CD4-positive, alpha-beta T cell treated with Interleukin-17A for 1 hour (primary cell): ENCODE results near the gene CEP97.
A peak's percentile ranks its signal among the peaks of the same experiment; 100 is the strongest.

ENCODE experiments used
- DNase-seq: peaks from one replicate; pipeline ENCODE4 v3.0.0-alpha.2; 2020

The CEP97 gene

DNA sequence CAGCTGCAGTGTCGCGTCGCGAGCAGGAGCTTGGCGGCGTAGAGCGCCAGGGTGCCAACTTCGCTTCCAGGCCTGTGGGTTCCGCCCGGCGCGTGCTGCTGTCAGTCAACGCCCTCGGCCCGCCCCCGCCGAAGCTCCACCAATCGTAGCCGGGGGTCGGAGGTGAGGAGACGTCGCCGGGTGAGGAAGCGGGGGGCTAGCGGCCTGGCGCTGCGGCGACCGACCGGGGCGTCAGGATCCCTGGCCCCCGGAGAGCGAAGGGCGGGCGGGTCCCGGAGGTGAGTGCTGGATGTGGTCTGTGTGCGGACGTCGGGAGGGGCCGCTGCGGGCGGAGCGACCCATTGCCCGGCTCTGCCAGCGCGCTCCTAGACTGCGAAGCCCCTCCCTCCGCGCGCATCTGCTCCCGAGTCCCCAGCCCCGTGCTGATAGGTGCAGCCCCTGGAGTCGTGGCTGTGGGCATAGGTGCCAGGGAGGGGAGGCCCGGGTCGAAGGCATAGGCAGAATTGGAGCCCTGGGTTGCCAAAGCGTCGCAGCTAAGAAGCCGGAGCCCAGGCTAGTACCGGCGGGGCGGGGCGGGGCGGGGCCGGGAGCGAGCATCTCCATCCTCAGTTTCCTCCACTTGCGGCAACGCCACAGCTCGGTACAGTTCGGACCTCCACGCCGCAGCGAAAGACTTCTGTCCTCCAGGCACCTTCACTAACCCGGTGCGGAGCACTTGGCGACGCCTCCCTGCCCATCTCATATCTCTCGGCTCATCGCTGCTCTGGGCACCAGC, 54.8 kb downstream of the CEP97 start, which contains the start of gene NXPE3:
TSS of gene NXPE3 (plus strand) at position 165 of the 775 bp plus-strand sequence. CDS start 6,386 bp downstream, outside the sequence.
- DNase-seq, result peak; percentile 94

DNA sequence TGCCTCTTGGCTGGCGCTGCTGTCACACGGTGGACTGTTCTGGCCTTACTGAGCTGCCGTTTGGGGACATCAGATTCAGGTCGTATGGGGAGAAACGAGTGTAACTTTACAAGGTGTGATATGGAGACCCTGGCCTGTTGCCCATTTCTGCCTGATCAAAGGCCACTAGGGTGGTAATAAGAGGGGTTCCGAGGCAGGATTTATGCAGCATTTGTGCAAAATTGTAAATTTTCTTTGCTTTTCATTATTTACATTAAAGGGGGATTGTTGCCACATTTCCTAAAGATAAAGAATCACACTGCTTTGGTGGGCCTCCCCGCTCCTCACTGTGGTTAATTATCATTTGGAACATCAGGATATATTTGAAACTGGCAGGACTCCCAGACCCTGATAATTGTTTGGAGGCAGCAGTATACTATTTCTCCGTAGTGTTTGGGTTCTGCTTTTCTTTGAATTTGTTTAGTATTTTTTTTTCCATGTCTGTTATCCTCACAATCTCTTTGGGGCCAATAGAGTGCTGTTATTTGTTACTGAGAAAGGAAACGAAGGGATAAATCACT, 55.5 kb downstream of the CEP97 start:
- no peak for DNase-seq

DNA sequence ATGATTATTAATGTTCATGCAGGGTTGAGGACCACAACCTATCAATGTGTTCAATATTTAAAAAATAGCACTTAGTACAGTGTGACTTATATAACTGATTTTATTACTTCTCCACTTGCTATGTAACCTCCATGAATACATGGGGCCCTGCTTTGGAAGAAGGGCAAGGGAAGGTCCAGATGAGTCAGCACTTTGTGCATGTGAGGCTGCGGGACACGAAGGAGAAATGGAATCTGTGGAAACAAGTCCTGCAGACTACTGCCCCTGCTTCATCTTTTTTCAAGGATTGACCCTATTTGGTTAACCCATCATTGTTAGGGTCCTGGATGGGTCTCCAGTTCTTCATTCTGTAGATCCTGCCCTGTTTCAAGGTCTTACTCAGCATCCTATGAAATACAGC, 56.2 kb downstream of the CEP97 start:
- DNase-seq, result no peak

DNA sequence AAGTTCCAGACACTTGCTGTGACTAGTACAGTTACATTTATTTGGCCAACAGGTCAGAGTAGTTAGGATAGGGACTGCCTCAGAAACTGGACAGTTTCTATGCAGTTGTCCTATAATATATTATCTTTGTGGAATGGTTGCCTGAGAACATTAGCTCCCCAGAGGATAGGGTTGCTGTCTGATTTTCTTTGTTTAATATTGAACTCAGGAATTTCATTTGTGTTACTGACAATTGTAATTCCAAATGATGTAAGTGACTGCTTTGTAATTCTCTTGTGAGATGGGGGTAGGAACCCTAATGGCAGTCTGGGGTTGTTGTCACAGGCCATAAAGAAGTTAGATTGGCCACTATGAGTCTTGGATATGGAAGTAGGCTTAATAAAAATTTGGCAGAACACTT, 56.8 kb downstream of the CEP97 start:
- DNase-seq, result no peak

DNA sequence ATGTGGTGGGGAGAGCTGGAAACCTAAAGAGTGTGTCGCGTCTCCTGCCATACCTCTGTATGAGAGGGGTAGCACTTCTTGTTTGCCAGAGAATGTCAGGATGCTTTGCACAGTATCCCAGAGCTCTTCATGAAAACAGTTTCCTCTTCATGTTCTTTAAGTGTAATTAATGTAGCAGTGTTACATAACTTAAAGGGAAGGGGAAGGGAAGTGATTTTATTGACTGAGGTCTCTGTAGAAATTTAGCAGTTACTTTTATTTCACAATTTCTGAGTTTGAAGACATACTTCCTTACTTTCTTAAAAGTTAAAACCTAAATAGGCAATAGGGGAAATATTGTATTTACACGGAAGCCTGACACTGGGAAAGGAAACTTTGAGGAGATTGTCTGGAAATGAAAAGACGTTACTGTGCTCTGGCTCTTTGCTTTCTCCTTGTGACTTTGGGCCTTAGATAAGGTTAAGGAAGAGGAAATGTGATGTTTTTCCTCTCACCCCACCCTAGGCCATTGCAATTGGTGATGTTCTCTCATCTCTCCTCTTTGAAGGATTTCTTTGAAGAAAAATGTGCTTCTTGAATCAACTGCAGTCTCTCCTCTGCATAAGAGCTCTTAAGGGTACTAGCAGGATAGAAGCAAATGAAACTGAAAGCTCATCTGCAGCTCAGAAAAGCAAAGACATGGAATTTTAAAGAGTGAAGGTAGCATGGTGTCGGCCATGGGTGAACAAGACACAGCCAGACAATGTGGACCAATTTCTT, 60.6 kb downstream of the CEP97 start:
- peak; percentile 37 for DNase-seq

DNA sequence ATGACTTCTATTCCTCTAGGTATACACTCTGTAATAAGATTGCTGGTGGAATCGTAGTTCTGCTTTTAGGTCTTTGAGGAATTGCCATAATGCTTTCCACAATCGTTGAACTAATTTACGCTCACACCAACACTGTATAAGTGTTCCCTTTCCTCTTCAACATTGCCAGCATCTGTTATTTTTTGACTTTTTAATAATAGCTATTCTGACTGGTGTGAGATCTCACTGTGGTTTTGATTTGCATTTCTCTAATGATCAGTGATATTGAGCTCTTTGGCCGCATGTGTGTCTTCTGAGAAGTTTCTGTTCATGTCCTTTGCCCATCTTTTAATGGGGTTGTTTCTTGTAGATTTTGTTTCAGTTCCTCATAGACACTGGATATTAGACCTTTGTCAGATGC, 67.4 kb downstream of the CEP97 start:
- no peak for DNase-seq

DNA sequence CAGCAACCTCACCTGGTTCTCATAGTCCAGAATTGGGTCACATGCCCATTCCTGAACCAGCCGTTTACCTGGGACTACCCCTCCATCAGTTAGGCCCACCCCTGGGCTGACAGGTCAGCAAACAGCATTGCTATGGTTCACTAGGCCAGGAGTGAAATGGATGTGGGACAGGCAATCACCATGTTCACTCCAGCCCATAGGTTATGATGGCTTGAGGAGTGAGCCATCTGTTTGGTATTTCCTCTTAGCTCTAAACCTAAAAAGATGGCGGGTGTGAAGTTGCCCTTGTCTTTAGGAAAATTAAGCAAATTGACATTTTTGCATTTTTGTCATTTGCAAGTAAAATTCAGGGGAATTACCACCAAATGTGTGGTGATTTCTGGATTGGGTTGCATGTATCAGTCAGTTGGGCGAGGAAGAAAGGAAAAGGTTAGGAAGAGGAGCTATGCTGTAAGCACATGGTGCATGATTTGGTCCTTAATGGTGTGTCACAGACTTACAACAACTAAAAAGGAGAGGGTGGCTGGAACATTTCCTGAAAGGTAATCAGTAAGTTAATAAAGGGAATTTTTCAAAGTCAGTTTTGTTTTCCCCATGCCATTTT, 71.8 kb downstream of the CEP97 start:
- no peak for DNase-seq

DNA sequence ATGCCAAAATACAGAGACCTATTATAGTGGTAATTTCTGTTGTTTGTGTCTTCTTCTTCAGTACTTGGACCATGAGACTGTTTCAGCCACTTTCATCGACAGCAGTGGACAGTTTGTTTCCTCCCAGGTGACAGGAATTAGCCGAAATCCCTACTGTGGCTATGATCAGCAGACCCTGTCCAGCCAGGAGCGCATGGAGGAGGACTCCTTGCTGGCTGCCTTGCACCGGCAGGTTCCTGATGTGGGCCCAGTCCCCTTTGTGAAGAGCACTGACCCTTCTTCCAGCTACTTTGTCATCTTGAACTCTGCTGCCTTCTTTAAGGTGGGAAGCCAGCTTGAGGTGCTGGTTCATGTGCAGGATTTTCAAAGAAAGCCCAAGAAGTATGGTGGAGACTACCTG, 76.8 kb downstream of the CEP97 start:
- DNase-seq, result no peak

DNA sequence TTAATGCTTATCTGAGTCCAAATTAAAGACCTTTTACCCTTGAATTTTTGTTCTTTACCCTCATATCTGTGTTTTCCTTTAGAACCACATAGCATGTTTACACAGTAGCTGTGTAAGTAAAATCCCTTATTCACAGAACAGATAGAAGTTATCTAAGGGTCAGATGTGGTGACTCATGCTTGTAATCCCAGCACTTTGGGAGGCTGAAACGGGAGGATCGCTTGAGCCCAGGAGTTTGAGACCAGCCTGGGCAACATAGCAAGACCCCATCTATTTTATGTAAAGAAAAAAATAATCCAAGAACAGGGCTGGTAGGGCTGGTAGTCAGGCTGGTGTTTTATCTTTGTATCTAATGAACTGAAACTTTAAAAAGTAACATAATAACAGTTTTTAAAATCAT, 77.8 kb downstream of the CEP97 start:
- no peak for DNase-seq

DNA sequence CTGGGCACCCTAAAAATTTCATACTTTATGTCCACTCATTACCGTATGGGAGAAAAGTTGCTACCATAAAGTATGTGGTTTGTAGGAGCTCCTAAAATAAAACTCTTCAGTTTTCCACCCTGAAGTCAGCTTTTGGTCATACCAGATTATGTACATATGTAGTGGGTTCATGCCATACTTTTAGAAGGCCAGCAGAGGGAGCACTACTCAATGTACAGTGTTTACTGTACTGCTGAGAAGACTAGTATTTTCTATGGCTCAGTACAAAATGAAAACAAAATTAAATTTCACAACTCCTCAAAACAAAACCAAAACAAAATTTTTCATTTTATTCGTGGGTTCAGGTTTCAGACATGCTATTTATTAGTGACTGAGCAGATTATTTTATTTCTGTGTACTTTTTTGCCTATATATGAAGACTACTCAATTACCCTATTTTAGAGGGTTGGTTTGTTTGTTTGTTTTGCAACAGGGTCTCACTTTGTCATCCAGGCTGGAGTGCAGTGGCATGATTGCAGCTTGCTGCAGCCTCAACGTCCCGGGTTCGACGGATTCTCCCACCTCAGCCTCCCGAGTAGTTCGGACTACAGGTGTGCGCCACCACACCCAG, 78.9 kb downstream of the CEP97 start:
- peak; percentile 82 for DNase-seq

DNA sequence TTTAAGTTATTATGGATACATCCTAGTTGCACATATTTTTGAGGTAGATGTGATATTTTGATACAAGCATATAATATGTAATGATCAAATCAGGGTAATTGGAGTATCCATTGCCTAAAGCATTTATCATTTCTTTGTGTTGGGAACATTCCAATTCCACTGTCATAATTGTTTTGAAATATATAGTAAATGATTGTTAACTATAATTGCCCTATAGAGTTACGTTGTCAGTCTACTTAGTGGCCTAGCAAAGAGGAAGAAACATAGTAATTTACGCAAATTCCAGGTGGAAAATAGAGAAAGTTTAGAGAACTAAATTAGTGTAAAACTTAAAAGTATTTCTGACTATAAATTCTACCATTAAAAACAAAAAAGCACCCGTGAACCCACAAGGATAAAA, 79.5 kb downstream of the CEP97 start:
- DNase-seq, result no peak

DNA sequence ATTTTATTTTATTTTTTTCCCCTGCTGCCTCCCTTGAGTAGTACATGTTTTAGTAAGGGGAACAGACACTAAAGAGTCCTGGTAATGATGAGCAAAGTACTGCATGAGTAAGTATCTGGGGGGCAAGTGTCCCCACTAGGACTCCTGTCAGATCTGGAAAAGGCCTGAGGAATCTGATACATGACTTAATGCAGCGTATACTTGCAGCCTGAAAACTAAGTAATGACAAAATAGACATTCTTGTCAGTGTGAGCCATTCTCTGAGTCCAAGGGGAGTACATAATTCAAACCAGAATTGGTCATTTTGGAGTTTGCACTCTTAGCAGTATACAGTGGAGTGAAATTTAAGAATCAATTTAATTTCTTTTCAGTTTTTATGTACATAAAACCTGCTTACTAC, 82.1 kb downstream of the CEP97 start:
- no peak for DNase-seq

DNA sequence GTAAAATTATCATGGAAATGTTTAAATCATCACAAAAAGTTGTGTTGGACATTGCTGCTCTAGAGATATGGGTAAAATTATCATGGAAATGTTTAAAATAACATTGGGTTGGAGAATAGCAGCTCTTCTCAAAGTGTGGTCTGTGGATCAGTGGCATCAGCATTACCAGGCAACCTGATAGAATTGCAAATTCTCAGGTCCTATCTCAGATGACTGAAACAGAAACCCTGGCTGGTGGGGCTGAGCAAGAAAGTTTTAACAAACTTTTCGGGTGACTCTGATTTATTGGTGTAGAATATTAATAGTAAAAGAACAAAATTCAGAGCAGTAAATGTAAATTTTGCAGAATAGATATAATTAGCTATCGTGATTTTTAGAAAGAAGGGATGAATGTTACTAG, 83.5 kb downstream of the CEP97 start:
- no peak for DNase-seq

DNA sequence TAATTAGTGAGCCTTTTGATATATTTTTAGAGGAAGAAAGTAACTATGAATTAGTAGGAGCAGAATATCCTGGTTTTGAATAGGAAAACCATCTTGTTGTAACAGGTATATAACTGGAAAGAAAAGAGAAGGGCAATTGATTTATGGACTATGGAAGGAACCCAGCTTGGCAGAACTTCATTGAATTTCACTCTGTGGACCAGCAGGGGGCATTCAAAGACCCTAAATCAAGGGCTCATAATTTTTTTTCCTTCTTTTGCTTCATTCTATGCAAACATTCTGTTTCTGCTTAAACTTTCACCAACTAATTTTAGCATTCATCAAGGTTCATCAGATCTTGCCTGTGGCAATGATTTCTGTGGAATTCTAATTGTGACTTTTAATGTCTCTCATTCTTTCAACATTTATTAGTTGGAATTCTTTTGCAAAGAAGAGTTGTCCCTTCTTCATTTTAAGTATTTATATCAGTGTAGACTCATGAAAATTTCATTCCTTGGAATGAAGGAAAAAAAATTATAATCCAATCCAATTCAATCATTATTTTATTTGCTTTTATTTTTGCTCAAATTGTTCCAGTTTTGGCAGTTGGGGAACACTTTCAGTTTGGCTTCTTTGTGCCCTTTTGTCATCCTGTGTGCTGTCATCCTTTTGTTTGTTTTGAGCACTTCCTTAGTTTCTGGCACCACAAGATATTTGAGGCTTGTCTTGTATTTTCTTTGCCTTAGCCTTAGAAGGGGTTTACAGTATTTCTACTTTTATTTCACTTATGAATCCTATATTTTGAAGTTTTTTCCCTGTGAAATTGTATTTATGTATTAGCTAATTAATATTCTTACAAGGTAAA, 85.0 kb downstream of the CEP97 start:
- peak; percentile 73 for DNase-seq

DNA sequence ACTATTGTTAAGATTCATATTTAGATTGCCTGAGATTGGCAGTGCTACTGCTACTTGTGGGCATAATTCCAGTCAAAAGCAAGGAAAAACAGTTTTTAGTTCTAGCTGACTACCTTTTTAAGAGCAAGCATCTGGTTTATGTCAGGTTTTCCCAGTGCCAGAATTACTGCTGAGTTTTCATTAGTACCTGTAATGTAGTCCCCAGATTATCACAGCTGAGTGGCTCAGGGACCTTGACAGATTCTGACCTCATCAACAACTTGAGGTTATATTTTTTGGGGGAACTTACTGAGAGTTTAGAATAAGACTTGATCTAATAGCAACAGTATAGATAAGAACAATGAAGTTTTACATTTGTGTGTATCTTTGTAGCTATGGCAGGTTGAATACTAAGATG, 85.6 kb downstream of the CEP97 start:
- peak; percentile 30 for DNase-seq

DNA sequence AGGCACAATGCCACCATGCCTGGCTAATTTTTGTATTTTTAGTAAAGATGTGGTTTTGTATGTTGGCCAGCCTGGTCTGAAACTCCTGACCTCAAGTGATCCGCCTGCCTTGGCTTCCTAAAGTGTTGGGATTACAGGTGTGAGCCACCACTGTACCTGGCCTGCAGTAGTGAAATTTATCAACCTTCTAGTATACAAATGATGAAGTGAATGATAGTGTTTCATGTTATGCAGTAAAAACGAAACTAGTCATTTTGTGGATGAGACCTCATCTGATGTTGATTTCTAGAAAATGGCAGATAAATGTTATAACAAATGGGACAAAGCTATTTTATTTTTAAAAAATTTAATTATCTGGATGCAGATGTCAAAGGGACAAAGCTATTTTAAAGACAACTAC, 87.5 kb downstream of the CEP97 start:
- DNase-seq, result no peak

DNA sequence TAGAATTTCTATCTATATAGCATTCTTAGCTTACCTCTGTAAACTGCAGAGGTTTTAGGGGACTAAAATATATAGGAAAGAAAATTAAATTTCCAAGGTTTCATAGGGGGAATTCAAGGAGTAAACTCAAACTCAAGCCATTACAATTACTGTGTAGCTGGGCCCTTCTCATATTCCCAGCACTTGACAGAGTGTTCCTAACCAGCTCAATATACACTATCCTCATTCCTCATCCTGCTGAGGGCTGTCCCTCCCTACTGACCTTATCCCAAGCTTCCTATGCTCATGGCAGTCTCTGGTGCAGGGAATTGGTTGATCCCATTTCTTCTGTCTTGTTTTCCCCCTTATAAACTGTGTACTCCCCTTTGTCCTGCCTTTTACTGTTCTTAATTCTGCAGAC, 88.5 kb downstream of the CEP97 start:
- DNase-seq, result no peak

DNA sequence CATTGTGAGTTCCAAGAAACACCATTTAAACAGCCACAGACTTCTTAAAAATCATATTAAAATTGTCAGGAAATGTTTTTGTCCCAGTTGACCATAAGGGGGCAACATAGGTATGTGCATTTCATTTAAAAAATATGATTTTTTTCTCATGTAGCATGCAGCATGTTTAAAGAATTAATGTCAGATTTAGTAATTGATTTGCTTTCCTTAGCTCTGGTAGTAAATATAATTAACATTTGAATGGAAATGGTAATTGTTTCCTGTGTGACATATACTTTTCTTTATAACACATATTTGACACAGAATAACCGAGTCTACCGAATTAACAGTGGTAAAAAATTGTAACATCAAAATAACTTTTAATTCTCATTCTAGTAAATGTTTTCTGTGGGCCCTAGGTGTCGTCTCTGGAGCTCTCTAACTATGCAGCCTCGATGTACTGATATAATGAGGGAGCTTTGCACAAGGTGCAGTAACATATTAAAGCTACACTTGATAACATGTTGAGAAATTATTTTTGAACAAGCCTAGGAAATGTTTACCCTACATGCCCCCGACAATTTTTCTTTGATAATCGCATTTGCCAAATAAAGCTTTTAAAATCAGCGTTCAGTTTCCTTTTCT, 89.5 kb downstream of the CEP97 start:
- peak; percentile 60 for DNase-seq

DNA sequence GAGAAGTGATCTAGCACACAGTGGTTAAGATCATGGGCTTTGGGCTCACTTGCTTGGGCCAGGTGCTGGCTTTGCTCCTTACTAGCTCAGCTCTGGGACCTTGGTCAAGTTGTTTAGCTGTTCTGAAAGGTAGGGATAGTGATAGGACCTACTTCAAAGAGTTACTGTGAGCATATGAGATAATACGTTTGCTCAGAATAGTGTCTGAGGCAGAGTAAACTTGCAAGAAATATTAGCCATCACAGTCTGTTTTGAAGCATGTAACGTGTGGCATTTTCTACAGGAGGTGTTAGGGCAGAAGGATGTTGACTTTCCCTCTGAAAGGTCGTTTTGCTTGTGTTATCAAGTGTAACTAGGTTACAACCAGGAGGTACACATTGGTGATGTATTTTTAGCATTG, 90.4 kb downstream of the CEP97 start:
- peak; percentile 25 for DNase-seq

DNA sequence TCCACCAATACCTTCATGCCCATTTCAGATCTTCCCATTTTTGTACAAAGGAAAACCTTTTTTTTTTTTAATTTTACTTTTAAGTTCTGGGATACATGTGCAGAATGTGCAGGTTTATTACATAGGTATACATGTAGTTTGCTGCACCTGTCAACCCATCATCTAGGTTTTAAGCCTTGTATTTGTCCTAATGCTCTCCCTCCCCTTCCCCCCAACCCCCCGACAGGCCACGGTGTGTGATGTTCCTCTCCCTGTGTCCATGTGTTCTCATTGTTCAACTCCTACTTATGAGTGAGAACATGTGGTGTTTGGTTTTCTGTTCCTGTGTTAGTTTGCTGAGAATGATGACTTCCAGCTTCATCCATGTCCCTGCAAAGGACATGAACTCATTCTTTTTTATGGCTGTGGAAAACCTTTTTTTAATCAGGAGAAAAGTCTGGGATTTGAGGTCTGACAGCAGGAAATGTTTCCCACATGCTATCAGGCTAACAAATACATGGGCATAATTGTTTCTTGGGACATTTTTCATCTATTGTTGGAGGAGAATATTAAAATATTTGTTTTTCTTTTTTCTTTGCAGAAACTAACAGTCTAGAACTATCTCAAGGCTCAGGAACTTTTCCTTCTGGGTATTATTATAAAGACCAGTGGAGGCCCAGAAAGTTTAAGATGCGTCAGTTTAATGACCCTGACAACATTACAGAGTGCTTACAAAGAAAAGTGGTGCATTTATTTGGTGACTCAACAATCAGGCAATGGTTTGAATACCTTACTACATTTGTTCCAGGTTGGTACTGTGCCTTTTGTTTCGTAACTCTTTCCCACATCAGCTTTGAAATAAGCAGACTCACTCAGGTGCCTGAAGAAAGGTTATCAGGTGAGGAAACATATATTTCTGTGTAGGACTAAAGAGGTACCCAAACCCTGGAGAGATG, 92.1 kb downstream of the CEP97 start:
- DNase-seq, result no peak

DNA sequence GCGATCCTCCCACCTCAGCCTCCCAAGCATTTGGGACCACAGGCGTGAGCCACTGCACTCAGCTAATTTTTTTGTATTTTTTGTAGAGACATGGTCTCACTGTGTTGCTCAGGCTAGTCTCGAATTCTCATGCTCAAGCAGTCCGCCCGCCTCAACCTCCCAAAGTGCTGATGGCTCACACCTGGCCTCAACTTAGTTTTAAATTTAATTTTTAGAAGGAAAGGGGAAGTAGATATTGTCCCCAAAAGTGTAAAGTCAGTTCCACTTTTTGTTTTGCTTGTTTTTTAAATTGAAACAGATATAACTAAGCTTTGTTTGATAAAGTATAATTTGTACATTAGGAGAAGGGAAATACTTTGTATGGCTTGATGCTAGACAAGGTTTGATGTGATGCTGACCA, 93.6 kb downstream of the CEP97 start:
- DNase-seq, result no peak
